HG03095 (cell line): ENCODE results near the gene KRTAP10-9.
"Not testable (repeated sequence)": the region's sequence is repeated elsewhere in the genome, so short reads cannot be mapped to it uniquely, and the experiment has no call there.

ENCODE experiments used
- ATAC-seq: cut with Tn5 transposase; IDR thresholded peaks from one replicate; pipeline ENCODE4 v1.9.1; 2021; ENCODE audit warnings: moderate library complexity; ENCODE audit not compliant: unreplicated experiment

Gene KRTAP10-9

DNA sequence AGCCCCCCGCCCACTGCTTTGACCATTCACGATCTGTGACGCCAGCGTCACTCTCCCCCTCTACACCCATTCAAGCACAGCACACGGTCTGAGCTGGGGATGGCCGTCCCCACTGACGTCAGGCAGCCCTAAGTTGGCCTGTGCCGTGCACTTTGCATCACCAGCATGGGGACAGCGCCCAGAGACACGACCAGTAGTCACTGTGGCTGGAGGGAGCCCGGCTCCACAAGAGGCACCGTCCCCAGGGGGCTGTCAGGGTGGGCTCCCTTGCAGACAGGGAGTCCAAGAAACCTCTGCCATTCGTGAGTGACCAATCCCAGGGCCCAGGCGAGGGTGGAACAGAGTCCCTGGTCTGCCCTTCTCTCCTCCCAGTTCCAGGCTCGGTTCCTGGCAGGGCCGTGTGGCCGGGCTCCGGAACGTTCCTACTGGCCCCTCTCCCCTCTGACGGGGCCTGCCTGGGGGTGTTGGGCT, 12.7 kb upstream of the KRTAP10-9 start:
- ATAC-seq = no peak

DNA sequence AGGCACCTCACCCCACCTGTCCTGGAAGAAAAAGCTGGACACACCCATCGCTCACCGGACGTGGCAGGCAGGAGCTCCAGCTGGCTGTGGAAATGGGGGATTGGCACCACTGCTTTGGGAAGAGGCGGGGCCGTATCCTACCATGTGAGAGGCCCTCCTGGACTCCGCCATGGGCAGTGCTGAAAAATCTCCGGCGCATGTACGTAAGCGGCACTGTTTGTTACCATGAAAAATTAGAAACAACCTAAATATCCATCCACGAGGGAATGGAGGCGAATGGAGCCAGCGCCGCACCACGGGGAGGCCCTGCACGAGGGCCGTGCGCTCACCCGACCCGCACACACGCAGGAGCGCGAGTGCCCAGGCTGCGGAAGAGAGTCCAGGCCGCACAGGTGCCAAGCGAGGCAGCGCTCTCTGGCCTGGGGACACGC, 11.9 kb upstream of the KRTAP10-9 start:
- no peak for ATAC-seq

DNA sequence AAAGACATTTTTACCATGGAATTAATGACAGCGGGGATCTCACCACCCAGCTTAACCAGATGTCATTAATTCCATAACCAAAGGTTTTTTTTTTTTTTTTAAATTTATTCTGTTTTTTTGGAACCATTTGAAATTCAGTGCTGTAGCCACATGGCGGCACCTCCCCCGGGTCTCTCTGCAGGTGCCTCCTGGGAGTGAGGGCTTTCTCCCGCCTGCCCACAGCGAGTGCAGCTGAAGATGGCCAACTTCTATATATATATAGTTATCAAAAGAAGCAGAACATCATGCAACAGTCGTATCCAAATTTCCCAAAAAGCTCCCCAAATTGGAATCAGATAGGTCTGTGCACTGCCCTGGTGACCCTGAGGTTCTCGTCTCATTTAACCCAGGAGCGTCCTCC, 11.4 kb upstream of the KRTAP10-9 start:
- no peak for ATAC-seq

DNA sequence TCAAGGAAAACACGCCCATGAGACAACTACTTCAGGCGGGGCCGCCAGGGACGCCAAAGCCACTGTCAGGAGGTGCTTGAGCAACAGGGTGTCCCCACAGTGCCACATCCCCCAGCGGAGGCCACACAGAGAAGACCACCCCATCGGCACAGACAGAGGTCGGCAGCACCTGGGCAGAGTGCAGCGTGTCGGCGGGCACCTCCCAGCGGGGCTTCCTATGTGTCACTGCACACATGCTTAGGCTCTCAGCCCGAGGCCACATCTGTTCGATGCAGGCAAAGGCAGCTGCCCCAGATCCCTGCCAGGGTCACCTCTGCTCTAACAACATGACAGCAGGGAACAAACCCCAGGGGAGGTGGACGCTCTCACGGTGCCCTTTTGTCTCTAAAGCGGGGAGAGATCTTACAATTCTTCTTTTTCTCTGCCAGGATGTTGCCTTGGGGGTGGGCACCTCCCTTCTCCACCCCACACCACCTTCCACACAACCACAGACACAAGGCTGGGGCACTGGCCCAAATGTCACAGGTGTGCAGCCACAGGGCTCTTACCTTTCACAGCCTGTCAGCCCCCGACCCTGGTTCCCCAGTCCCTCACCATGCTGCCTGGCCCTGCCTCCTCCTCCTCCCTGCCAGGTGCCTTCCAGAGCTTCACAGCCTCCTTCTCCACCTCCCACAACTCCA, 10.8 kb upstream of the KRTAP10-9 start:
- no peak for ATAC-seq

DNA sequence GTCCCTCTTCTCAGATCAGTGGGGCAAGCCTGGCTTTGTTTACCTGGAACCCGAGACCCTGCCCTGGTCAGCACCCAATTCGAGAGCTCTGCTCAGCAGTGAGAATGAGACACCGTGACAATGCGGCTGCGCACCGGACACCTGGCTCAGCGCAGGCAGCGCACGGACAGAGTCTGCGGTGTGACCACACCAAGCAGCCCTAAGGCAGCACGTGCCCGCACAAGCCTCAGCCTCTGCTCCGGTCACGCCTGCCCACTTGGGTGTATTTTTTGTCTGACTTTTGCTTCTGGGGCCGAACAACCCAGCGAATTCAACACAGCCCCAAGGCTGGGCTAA, 10.3 kb upstream of the KRTAP10-9 start:
- ATAC-seq = no peak

DNA sequence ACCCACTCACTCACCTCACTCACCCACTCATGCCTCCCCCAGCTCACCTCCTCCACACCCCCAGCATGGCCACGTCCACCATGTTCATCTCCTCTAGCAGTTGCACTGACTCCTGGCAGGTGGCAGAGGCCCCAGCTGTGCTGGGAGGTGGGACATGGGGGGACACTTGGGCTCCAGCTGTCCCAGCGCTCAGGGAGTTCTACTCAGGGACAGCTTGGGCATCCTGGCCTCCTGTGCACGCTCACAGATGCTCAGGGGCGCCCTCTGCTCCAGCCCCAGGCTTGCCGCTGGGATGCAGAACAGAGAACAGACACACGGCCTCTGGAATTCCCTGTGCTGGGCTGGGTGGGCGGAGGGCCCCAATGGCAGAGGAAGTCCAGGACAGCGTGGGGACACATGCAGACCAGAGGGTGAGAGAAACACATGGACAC, 9.8 kb upstream of the KRTAP10-9 start:
- ATAC-seq = no peak

DNA sequence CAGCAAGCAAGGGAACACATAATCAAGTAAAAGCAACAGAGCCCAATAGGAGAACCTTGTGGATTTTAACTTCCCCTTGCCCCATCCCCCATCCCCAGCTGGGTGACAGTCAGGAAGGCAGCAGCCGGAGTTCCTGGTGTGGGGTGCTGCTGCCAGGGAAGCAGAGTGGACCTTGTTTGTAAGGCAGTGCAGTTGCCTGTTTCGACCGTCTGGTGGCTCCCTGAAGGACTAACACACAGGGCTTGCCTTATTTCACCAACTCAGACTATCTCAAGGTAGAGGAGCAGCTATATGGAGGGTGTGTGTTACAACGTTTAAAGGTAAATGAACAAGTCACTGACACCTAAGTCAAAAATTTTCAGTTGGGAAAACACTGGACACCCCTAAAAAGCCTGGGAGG, 8.4 kb upstream of the KRTAP10-9 start:
- no peak for ATAC-seq

DNA sequence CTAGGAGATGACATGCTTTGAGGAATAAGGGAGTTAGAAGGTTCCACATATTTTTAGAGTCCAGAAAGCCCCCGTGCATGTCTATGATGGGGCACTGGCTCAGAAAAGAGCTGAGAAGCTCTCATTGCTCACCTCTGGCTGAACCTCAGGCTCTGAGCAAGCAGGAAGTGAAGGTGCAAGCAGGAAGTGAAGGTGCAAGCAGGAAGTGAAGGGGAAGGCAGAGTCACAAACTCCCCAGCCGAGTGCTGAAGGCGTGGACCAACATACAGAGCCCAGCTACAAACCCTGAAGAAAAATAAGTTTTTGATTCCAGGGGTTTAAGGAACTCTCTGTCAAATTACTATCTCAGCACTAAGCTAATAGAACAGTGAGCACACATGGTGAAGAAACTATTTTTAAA, 8.0 kb upstream of the KRTAP10-9 start:
- ATAC-seq = no peak

DNA sequence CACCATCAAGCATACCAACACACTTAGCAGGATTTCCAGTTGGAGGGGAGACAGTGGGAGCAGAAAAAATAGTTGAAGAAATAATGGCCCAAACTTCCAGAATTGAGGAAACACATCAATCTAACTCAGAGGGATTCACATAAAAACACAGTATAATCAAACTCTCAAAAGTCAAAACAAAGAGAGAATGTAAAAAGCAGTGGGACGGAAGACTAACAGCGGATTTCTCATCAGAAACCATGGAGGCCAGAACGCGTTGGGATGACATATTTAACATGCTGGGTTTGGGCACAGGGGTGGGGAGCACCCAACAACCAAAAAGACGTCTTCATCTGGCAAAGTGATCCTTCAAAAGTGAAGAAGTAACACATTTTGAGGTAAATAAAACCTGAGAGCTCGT, 7.0 kb upstream of the KRTAP10-9 start:
- no peak for ATAC-seq

DNA sequence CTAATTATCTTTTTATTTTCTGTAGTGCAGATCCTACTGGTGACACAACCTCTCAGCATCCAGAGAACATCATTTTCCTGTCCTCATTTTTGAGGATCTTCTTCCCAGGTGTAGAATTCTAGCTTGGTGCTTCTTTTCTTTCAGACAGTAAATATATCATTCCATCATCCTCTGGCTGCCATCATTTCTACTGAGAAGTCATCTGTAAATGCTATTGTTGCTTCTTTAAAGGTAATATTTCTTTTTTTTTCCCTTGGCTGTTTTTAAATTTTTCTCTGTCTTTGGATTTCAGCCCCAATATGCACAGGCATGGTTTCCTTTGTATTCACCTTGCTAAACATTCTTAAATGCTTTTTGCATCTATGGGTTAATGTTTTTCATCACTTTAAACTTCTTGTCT, 3.3 kb upstream of the KRTAP10-9 start:
- no peak for ATAC-seq

DNA sequence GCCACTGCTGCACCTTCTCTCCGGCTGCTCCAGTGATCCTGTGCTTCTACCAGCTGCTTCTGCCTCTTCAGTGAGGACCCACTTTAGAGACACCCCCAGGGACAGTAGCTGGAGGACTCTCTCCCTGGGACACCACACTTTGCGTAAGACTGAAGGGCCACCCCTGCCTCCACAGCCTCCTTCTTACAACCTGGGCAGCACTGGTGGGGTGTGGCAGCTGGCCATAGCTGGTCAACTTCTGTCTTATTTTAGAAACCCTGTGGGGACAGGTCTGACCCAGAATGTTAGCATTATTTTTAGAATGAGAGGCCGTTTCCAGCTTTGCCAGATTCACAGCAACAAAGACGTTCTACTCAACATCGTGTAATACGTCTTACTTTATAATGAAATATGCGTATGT, 1.1 kb upstream of the KRTAP10-9 start:
- ATAC-seq = no peak

DNA sequence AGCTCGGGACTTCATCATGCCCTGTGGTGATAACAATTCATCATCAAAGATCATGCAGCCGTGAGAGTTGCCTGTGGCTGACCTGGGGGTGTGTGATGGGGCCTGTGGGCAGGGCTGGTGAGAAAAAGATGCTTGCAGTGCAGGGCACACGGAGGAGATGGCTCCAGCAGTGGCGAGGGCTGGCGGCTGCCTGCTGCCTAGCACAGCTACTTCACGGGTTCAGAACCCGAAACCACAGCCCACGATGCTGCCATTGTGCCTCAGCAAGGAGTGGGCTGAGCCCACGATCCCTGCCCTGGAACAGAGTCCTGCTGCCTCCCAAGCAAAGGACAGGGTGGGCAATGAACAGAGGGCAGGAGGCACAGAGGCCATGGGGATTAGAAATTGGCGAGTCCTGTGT, 631 bp upstream of the KRTAP10-9 start:
- ATAC-seq = no peak

DNA sequence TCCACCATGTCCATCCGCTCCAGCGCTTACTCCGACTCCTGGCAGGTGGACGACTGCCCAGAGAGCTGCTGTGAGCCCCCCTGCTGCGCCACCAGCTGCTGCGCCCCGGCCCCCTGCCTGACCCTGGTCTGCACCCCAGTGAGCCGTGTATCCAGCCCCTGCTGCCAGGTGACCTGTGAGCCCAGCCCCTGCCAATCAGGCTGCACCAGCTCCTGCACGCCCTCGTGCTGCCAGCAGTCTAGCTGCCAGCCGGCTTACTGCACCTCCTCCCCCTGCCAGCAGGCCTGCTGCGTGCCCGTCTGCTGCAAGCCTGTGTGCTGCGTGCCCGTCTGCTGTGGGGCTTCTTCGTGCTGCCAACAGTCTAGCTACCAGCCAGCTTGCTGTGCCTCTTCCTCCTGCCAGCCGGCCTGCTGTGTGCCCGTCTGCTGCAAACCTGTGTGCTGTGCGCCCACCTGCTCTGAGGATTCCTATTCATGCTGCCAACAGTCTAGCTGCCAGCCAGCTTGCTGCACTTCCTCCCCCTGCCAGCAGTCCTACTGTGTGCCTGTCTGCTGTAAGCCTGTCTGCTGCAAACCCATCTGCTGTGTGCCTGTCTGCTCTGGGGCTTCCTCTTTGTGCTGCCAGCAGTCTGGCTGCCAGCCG, 409 bp downstream of the KRTAP10-9 start:
- ATAC-seq = not testable (repeated sequence)

DNA sequence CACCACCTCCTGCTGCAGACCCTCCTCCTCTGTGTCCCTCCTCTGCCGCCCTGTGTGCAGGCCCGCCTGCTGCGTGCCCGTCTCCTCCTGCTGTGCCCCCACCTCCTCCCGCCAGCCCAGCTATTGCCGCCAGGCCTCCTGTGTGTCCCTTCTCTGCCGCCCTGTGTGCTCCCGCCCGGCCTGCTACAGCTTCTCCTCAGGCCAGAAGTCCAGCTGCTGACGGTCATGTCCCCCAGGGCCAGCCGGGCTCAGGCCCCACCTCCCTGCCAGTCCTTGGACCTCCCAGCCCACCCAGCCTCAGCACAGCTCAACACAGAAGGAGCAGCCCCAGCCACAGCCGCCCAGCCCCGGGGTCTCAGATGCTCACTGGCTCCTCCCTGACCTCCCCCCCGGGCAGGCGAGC, 939 bp downstream of the KRTAP10-9 start:
- not testable (repeated sequence) for ATAC-seq

DNA sequence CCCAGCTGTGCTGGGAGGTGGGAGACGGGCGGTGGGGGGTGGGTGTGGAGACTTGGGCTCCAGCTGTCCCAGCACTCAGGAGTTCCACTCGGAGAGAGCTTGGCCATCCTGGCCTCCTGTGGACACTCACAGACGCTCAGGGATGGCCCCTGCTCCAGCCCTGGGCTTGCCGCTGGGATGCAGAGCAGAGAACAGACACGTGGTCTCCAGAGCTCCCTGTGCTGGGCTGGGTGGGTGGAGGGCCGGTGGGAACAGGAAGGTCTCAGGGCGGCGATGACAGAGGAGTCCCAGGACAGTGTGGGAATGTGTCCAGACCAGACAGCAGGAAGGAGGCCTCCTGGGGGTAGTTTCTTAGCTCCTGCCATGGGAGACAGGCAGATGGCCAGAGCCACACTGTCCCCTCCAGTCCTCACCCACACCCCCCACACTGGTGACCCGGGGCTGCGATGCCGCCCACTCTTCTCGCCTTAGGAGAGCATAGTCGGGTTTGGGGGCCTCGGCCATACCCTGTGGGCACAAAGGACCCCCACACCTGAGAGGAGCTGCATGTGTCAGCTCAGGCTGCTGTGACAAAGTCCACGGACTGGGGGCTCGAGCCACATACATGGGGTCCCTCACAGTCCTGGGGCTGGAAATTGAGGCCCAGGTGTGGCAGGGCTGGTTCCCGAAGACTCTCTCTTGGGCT, 2.0 kb downstream of the KRTAP10-9 start:
- ATAC-seq = no peak

DNA sequence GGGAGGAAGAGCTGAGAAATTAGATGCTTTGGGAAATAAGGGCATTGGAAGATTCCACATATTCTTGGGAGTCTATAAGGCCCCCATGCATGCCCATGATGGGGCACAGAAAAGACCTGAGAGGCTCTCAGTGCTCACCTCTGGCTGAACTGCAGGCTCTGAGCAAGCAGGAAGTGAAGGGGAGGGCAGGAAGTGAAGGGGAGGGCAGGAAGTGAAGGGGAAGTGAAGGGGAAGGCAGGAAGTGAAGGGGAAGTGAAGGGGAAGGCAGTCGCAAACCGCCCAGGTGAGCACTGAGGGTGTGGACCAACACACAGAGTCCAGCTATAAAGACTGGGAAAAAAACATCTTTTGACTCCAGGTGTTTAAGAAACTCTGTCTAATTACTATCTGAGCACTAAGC, 3.5 kb downstream of the KRTAP10-9 start:
- no peak for ATAC-seq

DNA sequence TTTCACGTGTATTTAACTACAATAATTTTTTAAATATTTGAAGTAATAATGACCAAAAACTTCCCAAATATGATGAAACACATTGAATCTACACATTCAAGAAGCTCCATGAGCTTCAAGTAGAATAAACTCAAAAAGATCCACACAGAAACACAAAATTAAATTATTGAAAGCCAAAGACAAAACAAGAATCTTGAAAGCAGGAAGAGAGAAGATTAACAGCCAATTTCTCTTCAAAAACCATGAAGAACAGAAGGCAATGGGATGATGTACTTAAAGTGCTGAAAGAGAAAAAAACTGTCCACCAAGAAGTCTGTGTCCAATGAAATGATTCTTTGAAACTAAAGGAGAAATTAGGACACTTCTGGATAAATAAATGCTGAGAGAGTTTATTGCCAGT, 5.2 kb downstream of the KRTAP10-9 start:
- no peak for ATAC-seq

DNA sequence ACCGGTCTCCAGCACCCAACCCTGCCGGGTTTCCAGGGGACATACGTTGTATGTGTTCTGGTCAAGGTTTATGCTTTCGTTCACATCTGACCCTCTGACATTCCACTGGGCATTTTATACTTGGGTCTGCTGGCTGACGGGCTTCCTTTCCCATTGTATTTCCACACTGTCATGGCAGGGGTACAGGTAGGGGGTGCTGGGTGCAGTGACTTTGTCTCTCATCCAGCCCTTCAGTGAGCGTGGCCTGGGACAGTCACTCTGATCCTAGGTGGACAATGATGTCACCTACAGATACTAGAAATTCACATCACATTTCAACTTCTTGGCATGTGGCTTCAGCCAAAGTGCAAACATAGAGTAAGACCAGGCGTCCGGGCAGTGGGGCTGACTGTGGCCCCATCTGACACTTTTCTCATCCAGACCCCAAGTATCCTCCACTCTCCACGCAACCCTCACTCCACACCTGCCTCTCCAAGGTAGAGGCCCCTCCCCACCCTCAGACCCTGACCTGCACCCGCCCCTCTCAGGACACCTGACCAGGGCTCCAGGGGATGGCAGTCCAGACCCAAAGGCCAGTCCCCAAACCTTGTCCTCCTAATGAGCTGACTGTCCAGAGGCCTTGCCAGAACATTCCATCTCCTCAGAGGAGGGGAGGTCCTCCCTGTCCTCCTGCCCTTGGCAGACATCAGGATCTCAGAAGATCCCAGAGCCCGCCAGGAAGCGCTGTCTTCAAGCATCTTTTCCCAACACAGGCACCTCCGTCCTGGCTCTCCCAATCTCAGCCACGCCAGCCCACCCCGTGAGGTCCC, 9.5 kb downstream of the KRTAP10-9 start:
- no peak for ATAC-seq

DNA sequence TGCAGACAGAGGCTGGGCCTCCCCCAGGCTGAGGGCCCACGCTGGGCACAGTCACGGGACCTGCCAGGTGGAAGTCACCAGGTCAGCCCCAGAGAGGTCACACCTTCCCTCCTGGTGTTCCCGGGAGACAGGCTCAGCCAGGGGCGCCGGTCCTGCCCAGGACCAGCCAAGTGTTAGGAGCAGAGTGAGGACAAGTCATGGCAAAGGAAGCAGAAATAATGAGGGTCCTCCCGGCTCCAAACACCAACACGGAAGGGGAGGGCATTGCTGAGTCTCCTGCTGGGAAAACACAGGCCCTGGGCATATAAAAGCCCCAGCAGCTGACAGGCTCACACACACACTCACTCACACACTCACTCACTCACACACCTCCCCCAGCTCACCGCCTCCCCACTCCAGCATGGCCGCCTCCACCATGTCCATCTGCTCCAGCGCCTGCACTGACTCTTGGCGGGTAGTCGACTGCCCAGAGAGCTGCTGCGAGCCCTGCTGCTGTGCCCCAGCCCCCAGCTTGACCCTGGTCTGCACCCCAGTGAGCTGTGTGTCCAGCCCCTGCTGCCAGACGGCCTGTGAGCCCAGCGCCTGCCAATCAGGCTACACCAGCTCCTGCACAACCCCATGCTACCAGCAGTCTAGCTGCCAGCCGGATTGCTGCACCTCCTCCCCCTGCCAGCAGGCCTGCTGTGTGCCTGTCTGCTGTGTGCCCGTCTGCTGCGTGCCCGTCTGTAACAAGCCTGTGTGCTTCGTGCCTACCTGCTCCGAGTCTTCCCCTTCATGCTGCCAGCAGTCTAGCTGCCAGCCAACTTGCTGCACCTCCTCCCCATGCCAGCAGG, 10.3 kb downstream of the KRTAP10-9 start, which contains the start of gene KRTAP10-10:
Gene KRTAP10-10 (plus strand): TSS at position 339 of the 833 bp plus-strand sequence. CDS start 62 bp downstream, at position 401.
- ATAC-seq = no peak

DNA sequence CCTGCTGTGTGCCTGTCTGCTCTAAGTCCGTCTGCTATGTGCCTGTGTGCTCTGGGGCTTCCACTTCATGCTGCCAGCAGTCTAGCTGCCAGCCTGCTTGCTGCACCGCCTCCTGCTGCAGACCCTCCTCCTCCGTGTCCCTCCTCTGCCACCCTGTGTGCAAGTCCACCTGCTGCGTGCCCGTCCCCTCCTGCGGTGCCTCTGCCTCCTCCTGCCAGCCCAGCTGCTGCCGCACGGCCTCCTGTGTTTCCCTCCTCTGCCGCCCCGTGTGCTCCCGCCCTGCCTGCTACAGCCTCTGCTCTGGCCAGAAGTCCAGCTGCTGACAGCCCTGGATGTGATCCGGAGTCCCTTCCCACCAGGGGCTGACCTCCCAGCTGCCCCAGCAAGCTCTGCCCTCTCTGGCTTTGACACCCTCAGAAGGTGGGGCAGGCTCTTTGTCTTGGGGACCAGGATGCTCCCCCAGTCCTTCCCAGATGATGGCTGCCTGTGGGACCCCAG, 11.0 kb downstream of the KRTAP10-9 start:
- ATAC-seq = not testable (repeated sequence)
